ENCODE data around the gene RNF7.

- TF ChIP-seq, protein P1, sequence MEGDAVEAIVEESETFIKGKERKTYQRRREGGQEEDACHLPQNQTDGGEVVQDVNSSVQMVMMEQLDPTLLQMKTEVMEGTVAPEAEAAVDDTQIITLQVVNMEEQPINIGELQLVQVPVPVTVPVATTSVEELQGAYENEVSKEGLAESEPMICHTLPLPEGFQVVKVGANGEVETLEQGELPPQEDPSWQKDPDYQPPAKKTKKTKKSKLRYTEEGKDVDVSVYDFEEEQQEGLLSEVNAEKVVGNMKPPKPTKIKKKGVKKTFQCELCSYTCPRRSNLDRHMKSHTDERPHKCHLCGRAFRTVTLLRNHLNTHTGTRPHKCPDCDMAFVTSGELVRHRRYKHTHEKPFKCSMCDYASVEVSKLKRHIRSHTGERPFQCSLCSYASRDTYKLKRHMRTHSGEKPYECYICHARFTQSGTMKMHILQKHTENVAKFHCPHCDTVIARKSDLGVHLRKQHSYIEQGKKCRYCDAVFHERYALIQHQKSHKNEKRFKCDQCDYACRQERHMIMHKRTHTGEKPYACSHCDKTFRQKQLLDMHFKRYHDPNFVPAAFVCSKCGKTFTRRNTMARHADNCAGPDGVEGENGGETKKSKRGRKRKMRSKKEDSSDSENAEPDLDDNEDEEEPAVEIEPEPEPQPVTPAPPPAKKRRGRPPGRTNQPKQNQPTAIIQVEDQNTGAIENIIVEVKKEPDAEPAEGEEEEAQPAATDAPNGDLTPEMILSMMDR (IDR thresholded peaks at IDR 0.05; ENCODE audit: low read depth, low read length, poor library complexity, severe bottlenecking) = no peak
- no peak for TF ChIP-seq EZH2phosphoT487 (IDR thresholded peaks at IDR 0.05; ENCODE audit: borderline replicate concordance, low read length)
Observed at GRCh38 chr3:141776376-141776775, 38.3 kb downstream of the RNF7 start.
